Uterus (tissue), 2 donors: ENCODE measurements around the gene ELMOD2.

ENCODE experiments used
- POLR2A ChIP-seq, 2 donors: fragments of 450-650 bp; IDR thresholded peaks; one replicate each; pipeline ENCODE4 v1.6.1; 2016; ENCODE audit warnings: antibody characterized with exemption in 2 of 2, mild to moderate bottlenecking in 1 of 2, moderate library complexity in 1 of 2
- TF ChIP-seq, protein P1 (sequence below), 4 experiments: fragments of 200-600 bp in 2 of 4; fragments of 450-650 bp in 2 of 4; sonication (generic) in 2 of 4; IDR thresholded peaks; one replicate each; pipeline ENCODE4 v1.5.1; 2016 to 2019; ENCODE audit warnings: antibody characterized with exemption in 4 of 4, mild to moderate bottlenecking in 2 of 4, moderate library complexity in 1 of 4

DNA sequence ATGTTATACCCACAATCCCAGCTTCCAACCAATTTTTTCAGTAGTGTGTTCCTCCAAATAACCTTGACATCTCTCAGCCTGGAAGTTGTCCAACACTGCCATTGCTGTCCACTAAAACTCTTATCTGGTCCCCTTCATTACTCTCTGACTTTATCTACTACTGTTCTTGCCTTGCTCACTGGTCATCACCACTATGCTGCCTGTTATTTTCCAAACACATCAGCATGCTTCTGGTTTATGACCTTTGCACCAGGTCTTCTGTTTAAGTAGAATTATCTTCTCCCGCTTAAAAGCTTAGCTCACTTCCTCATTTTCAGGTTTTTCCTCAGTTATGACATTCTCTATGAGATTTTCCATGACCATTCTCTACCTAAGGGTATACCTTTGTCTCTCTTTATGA is 5.5 kb downstream of the ELMOD2 start:
- TF ChIP-seq, protein P1, sequence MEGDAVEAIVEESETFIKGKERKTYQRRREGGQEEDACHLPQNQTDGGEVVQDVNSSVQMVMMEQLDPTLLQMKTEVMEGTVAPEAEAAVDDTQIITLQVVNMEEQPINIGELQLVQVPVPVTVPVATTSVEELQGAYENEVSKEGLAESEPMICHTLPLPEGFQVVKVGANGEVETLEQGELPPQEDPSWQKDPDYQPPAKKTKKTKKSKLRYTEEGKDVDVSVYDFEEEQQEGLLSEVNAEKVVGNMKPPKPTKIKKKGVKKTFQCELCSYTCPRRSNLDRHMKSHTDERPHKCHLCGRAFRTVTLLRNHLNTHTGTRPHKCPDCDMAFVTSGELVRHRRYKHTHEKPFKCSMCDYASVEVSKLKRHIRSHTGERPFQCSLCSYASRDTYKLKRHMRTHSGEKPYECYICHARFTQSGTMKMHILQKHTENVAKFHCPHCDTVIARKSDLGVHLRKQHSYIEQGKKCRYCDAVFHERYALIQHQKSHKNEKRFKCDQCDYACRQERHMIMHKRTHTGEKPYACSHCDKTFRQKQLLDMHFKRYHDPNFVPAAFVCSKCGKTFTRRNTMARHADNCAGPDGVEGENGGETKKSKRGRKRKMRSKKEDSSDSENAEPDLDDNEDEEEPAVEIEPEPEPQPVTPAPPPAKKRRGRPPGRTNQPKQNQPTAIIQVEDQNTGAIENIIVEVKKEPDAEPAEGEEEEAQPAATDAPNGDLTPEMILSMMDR (IDR thresholded peaks at IDR 0.05) = no peak
- no peak for TF ChIP-seq POLR2A (IDR thresholded peaks at IDR 0.05)
